Measurements from ENCODE around the gene NOC3L.

Gene NOC3L

DNA sequence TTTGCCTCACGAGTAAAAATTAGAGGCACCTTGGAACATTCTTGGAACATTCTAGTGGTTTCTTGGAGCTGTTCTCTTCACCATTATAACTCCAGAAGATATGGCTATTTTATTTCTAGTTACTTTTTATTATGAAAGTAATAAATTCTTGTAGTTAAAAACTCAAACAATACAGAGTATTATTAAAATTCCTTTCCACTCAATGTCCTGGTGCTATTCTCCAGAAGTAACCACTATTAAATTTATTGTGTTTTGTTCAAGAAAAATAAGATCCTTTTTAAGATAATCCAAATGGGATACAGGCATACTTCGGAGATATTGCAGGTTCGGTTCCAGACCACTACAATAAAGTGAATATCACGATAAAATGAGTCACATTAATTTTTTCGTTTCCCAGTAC lies 68.6 kb downstream of the NOC3L start:
- no peak for DNase-seq

GRCh38 chr10:94293354-94293753 lies 69.4 kb downstream of the NOC3L start:
- DNase-seq: no peak

- DNase-seq: no peak
Observed at GRCh38 chr10:94292434-94293090, 70.2 kb downstream of the NOC3L start.

- DNase-seq: no peak
Observed at GRCh38 chr10:94288361-94289101, 74.2 kb downstream of the NOC3L start.

GRCh38 chr10:94287336-94287735 lies 75.4 kb downstream of the NOC3L start:
- DNase-seq: no peak

DNA sequence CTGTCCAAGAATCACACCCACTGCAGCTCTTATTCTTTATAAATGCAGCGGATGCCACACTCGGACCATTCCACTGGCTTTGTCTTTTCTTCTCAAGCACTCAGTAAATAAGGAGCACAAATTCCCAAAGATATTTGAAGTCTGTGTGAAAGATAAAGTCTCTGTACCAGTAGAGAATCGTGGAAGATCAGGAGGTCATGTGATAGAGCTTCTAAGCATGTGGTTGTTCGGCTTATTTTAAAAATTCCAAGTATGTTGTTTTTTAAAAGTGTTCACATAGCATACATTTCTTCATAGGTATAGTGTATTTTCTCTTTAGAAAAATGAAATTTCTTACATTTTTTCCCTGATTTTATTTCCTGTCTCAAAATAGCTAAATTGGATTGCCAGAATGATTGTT lies 75.8 kb downstream of the NOC3L start:
- DNase-seq: no peak

DNA sequence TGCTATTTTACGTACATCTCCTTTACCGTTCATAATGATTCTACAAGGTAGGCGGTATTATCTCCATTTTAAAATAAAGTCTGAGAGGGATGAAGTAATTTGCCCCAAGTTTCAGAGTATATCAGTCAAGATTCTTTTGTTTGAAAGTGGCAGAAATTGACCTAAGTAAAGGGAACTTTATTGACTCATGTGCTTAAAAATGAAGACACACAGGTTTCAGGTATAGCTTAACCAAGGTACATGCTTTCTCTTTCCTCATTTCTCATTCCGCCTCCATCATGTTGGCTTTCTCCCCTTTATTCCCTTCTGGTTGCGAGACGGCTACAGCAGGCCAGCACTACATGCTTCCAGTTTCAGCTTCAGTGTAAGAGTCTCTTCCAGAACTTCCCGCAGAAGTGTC lies 77.5 kb downstream of the NOC3L start:
- DNase-seq: no peak
